H9 (cell line): ENCODE data around the gene NXPH1. TPM values are rescaled to one million over a fixed set of nuclear protein-coding genes. Genes with fewer than 3 reads are reported as not detected.

Source experiments
- DNase-seq: peaks from one replicate; pipeline ENCODE4 v3.0.0-alpha.2; 2017
- H2AFZ ChIP-seq: one replicate; pipeline ENCODE4 v1.6.1; 2013; ENCODE audit warnings: mild to moderate bottlenecking, low read length, control low read depth, moderate library complexity
- H2AK5ac ChIP-seq: 2 replicates; pipeline ENCODE4 v1.6.1; 2013; ENCODE audit warnings: low read length, control low read depth, mixed read lengths; ENCODE audit not compliant: insufficient read length
- H2BK120ac ChIP-seq: one replicate; pipeline ENCODE4 v1.6.1; 2013; ENCODE audit warnings: low read depth, mild to moderate bottlenecking, low read length, control low read depth, inconsistent platforms; ENCODE audit not compliant: poor library complexity, severe bottlenecking
- H2BK12ac ChIP-seq: 2 replicates; pipeline ENCODE4 v1.6.1; 2013; ENCODE audit warnings: low read length, control low read depth, mixed read lengths, low read depth; ENCODE audit not compliant: insufficient read length
- H2BK15ac ChIP-seq: 2 replicates; pipeline ENCODE4 v1.6.1; 2013; ENCODE audit warnings: low read depth, low read length, control low read depth
- H2BK20ac ChIP-seq: one replicate; pipeline ENCODE4 v1.6.1; 2013; ENCODE audit warnings: low read depth, mild to moderate bottlenecking, low read length, control low read depth, inconsistent platforms; ENCODE audit not compliant: poor library complexity, severe bottlenecking
- H2BK5ac ChIP-seq: 2 replicates; pipeline ENCODE4 v1.6.1; 2013; ENCODE audit warnings: low read length, control low read depth, mixed read lengths; ENCODE audit not compliant: insufficient read length
- H3K14ac ChIP-seq: 2 replicates; pipeline ENCODE4 v1.6.1; 2013; ENCODE audit warnings: low read length, control low read depth; ENCODE audit not compliant: insufficient read depth
- H3K18ac ChIP-seq: 2 replicates; pipeline ENCODE4 v1.6.1; 2013; ENCODE audit warnings: low read depth, mild to moderate bottlenecking, mixed read lengths, low read length, control low read depth; ENCODE audit not compliant: insufficient read length
- H3K23ac ChIP-seq: 2 replicates; pipeline ENCODE4 v1.6.1; 2013; ENCODE audit warnings: low read length, control low read depth, mixed read lengths, low read depth; ENCODE audit not compliant: insufficient read length
- H3K23me2 ChIP-seq: 2 replicates; pipeline ENCODE4 v1.6.1; 2013; ENCODE audit warnings: low read depth, mild to moderate bottlenecking, mixed read lengths, low read length, control low read depth; ENCODE audit not compliant: insufficient read length, poor library complexity, severe bottlenecking
- H3K27ac ChIP-seq: 2 replicates; pipeline ENCODE4 v1.5.1; 2013; ENCODE audit warnings: low read length, control low read depth, mixed read lengths, low read depth; ENCODE audit not compliant: insufficient read length
- H3K27me3 ChIP-seq: 2 replicates; pipeline ENCODE4 v1.6.1; 2013; ENCODE audit warnings: low read length, control low read depth, inconsistent platforms; ENCODE audit not compliant: insufficient read depth
- H3K4ac ChIP-seq: 2 replicates; pipeline ENCODE4 v1.6.1; 2013; ENCODE audit warnings: low read depth, mild to moderate bottlenecking, control low read depth, inconsistent platforms, low read length, moderate library complexity
- H3K4me1 ChIP-seq: 2 replicates; pipeline ENCODE4 v1.6.1; 2013; ENCODE audit warnings: low read length, control low read depth, inconsistent platforms; ENCODE audit not compliant: insufficient read depth
- H3K4me2 ChIP-seq: 2 replicates; pipeline ENCODE4 v1.6.1; 2013; ENCODE audit warnings: low read length, control low read depth, mixed read lengths; ENCODE audit not compliant: insufficient read length, insufficient read depth
- H3K56ac ChIP-seq: 2 replicates; pipeline ENCODE4 v1.6.1; 2013; ENCODE audit warnings: low read depth, mild to moderate bottlenecking, mixed read lengths, low read length, control low read depth; ENCODE audit not compliant: insufficient read length
- H3K79me1 ChIP-seq: 2 replicates; pipeline ENCODE4 v1.6.1; 2013; ENCODE audit warnings: low read depth, mild to moderate bottlenecking, moderate library complexity, low read length, control low read depth, inconsistent platforms; ENCODE audit not compliant: insufficient read depth, poor library complexity, severe bottlenecking
- H3K79me2 ChIP-seq: 2 replicates; pipeline ENCODE4 v1.6.1; 2013; ENCODE audit warnings: low read length, control low read depth, inconsistent platforms; ENCODE audit not compliant: insufficient read depth
- H3K9ac ChIP-seq: 2 replicates; pipeline ENCODE4 v1.6.1; 2013; ENCODE audit warnings: low read length, control low read depth, mixed read lengths; ENCODE audit not compliant: insufficient read length; ENCODE audit errors: extremely low read depth
- H3K9me3 ChIP-seq: one replicate; pipeline ENCODE4 v1.6.1; 2013; ENCODE audit warnings: low read depth, low read length, inconsistent platforms; ENCODE audit not compliant: control insufficient read depth
- H3T11ph ChIP-seq: one replicate; pipeline ENCODE4 v1.6.1; 2013; ENCODE audit warnings: mild to moderate bottlenecking, low read length, control low read depth, inconsistent platforms
- H4K20me1 ChIP-seq: one replicate; pipeline ENCODE4 v1.6.1; 2013; ENCODE audit not compliant: control insufficient read depth, insufficient read length, insufficient read depth
- H4K5ac ChIP-seq: 2 replicates; pipeline ENCODE4 v1.6.1; 2013; ENCODE audit warnings: low read depth, mild to moderate bottlenecking, mixed read lengths, low read length, control low read depth; ENCODE audit not compliant: insufficient read length
- H4K8ac ChIP-seq: replicated peaks from 2 replicates; pipeline ENCODE4 v1.6.1; 2013; ENCODE audit warnings: low read length, control low read depth, mixed read lengths, low read depth; ENCODE audit not compliant: insufficient read length
- H4K91ac ChIP-seq: 2 replicates; pipeline ENCODE4 v1.6.1; 2013; ENCODE audit warnings: low read depth, mild to moderate bottlenecking, moderate library complexity, mixed read lengths, low read length, control low read depth; ENCODE audit not compliant: insufficient read length
- H3K27ac Mint-ChIP-seq, 3 experiments: 2 replicates in 2 of 3; 3 replicates in 1 of 3; pipeline ENCODE4 v1.8.0; 2020 to 2021; ENCODE audit warnings: mixed read lengths in 3 of 3, mild to moderate bottlenecking in 1 of 3, moderate library complexity in 1 of 3
- H3K27me3 Mint-ChIP-seq: 2 replicates; pipeline ENCODE4 v1.8.0; 2021; ENCODE audit warnings: low read depth, mild to moderate bottlenecking, moderate library complexity, mixed read lengths
- H3K36me3 Mint-ChIP-seq, 3 experiments: 2 replicates in 2 of 3; 3 replicates in 1 of 3; pipeline ENCODE4 v1.8.0; 2020 to 2021; ENCODE audit warnings: low read depth in 3 of 3, mixed read lengths in 3 of 3; ENCODE audit not compliant: insufficient read depth in 1 of 3
- H3K4me1 Mint-ChIP-seq, 2 experiments: 2 replicates each; pipeline ENCODE4 v1.8.0; 2020; ENCODE audit warnings: mixed read lengths in 2 of 2
- H3K4me3 Mint-ChIP-seq, 2 experiments: 2 replicates in 1 of 2; 3 replicates in 1 of 2; pipeline ENCODE4 v1.8.0; 2020 to 2021; ENCODE audit warnings: mild to moderate bottlenecking in 2 of 2, mixed read lengths in 2 of 2, moderate library complexity in 1 of 2
- H3K9me3 Mint-ChIP-seq, 2 experiments: 2 replicates in 1 of 2; 3 replicates in 1 of 2; pipeline ENCODE4 v1.8.0; 2020; ENCODE audit warnings: mild to moderate bottlenecking in 2 of 2, mixed read lengths in 2 of 2, moderate library complexity in 1 of 2
- WGBS: extraction: QIAGEN DNeasy Blood & Tissue Kit; methylation state at CpG from one replicate; pipeline ENCODE4 v1.1.7; 2013; ENCODE audit warnings: missing lambda C conversion rate, low lambda C conversion rate, mixed read lengths; ENCODE audit not compliant: insufficient read length; ENCODE audit errors: extremely low coverage; 5-methylcytosine and 5-hydroxymethylcytosine counted together
- total RNA-seq: library from RNA; stranded (reverse); gene quantifications from 2 replicates; pipeline ENCODE4 v1.2.1, GENCODE V29; 2021
- TF ChIP-seq, protein P1 (sequence below): fragments of 200-600 bp; sonication (generic); conservative IDR thresholded peaks from 3 replicates; pipeline ENCODE4 v1.8.0; 2021; ENCODE audit warnings: antibody characterized with exemption, mild to moderate bottlenecking

NXPH1 gene
- total RNA-seq, 1 experiment from 2014 or later: 0.15 TPM

DNA sequence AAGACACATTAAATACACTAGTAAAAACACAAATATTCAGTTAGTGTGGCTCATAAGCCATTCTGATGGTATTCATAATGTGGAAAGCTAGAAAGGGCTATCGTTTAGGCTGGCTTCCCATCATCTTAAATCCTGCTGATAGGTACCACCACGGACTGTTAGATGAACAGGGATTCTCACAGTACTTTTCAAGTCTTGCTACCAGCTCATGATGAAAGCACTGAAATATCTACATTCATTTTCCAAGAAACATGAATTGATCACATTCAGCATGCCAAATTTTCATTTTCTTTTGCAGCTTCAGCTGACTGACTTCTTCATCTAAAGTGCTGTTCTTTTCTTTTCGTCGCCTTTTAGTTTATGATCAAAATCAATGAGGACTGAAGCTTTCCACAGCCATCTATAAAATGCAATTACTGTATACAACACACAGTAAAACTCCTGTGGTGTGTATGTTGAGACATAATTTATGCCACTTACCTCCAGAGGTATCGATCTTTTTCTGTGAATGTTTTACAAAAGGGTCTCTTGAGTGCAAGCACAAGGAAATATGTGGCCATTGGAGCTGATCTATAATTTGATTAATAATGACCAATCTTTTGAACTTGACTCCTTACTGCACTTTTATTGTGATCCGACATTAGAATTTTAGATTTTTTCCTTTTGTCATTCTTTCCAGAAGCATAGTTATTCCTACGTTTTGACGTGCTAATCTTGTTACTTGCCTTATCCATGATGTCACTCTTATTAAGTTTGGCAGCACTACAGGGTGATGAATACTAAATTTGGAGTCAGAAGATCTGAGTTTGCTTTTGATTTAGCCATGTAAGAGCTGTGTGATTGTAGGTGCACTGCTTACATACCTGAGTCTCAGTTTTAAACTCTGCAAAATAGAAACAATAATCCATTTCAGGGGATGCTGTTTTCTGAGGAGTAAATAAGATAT is 58.4 kb downstream of the NXPH1 start:
- Histone ChIP-seq H3K4me2 (no peak overlapping the region), H3T11ph (no peak overlapping the region), H3K9ac (no peak overlapping the region), H3K18ac (no peak overlapping the region), H3K23ac (no peak overlapping the region), H3K27me3 (no peaks in the 10 kb centered on the region), H2BK15ac (no peak overlapping the region), H3K23me2 (no peaks in the 10 kb centered on the region), H3K79me1 (no peaks in the 10 kb centered on the region), H2BK120ac (no peak overlapping the region), H3K4ac (no peak overlapping the region), H4K20me1 (no peaks in the 10 kb centered on the region), H2AK5ac (no peak overlapping the region), H2BK5ac (no peak overlapping the region), H3K56ac (no peak overlapping the region), H4K5ac (no peak overlapping the region), H3K14ac (no peak overlapping the region), H3K79me2 (no peaks in the 10 kb centered on the region), H3K9me3 (no peaks in the 10 kb centered on the region), H4K8ac (no peak overlapping the region), H2AFZ (no peak overlapping the region), H3K4me1 (no peaks in the 10 kb centered on the region), H2BK20ac (no peak overlapping the region), H4K91ac (no peak overlapping the region), H3K27ac (no peak overlapping the region), H2BK12ac (no peak overlapping the region)
- Mint-ChIP-seq H3K27ac (no peak overlapping the region), H3K4me1 (peaks cover 2 to 5% of the 10 kb centered on the region in 2 experiments; a peak in 3 of 4 replicates), H3K36me3 (no peaks in the 10 kb centered on the region), H3K9me3 (no peaks in the 10 kb centered on the region), H3K4me3 (no peak overlapping the region), H3K27me3 (no peaks in the 10 kb centered on the region)
- no peak for DNase-seq
- TF ChIP-seq, protein P1, sequence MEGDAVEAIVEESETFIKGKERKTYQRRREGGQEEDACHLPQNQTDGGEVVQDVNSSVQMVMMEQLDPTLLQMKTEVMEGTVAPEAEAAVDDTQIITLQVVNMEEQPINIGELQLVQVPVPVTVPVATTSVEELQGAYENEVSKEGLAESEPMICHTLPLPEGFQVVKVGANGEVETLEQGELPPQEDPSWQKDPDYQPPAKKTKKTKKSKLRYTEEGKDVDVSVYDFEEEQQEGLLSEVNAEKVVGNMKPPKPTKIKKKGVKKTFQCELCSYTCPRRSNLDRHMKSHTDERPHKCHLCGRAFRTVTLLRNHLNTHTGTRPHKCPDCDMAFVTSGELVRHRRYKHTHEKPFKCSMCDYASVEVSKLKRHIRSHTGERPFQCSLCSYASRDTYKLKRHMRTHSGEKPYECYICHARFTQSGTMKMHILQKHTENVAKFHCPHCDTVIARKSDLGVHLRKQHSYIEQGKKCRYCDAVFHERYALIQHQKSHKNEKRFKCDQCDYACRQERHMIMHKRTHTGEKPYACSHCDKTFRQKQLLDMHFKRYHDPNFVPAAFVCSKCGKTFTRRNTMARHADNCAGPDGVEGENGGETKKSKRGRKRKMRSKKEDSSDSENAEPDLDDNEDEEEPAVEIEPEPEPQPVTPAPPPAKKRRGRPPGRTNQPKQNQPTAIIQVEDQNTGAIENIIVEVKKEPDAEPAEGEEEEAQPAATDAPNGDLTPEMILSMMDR: no peak
- WGBS: no CpG with 5 or more reads among the region's 8 CpGs
